ENCODE data around the gene EIF2S1.

- TF ChIP-seq MXI1 (conservative IDR thresholded peaks at IDR 0.05; ENCODE audit: poor library complexity, severe bottlenecking): no peak
- TF ChIP-seq REST (IDR thresholded peaks at IDR 0.05; ENCODE audit: borderline replicate concordance): no peak
- TF ChIP-seq EZH2 (IDR thresholded peaks at IDR 0.05; ENCODE audit: borderline replicate concordance, insufficient read depth, low read length, poor library complexity, severe bottlenecking): no peak
- TF ChIP-seq, protein P1, sequence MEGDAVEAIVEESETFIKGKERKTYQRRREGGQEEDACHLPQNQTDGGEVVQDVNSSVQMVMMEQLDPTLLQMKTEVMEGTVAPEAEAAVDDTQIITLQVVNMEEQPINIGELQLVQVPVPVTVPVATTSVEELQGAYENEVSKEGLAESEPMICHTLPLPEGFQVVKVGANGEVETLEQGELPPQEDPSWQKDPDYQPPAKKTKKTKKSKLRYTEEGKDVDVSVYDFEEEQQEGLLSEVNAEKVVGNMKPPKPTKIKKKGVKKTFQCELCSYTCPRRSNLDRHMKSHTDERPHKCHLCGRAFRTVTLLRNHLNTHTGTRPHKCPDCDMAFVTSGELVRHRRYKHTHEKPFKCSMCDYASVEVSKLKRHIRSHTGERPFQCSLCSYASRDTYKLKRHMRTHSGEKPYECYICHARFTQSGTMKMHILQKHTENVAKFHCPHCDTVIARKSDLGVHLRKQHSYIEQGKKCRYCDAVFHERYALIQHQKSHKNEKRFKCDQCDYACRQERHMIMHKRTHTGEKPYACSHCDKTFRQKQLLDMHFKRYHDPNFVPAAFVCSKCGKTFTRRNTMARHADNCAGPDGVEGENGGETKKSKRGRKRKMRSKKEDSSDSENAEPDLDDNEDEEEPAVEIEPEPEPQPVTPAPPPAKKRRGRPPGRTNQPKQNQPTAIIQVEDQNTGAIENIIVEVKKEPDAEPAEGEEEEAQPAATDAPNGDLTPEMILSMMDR (IDR thresholded peaks at IDR 0.05; ENCODE audit: poor library complexity, severe bottlenecking): no peak
Observed at GRCh38 chr14:67387195-67387594, 27.1 kb downstream of the EIF2S1 start.
